AG09319 (cell line): Measurements from ENCODE around the gene CCDC71L.
"Not testable (repeated sequence)": the region's sequence is repeated elsewhere in the genome, so short reads cannot be mapped to it uniquely, and the experiment has no call there.

Experiments used
- DNase-seq: peaks from one replicate; pipeline ENCODE4 v3.0.0-alpha.2; 2010; ENCODE audit warnings: low read depth; ENCODE audit errors: extremely low read depth
- CTCF ChIP-seq: IDR thresholded peaks from 2 replicates; pipeline ENCODE4 v1.5.1; 2011; ENCODE audit warnings: low read depth, mild to moderate bottlenecking, inconsistent platforms, low read length, moderate library complexity

Gene CCDC71L

DNA sequence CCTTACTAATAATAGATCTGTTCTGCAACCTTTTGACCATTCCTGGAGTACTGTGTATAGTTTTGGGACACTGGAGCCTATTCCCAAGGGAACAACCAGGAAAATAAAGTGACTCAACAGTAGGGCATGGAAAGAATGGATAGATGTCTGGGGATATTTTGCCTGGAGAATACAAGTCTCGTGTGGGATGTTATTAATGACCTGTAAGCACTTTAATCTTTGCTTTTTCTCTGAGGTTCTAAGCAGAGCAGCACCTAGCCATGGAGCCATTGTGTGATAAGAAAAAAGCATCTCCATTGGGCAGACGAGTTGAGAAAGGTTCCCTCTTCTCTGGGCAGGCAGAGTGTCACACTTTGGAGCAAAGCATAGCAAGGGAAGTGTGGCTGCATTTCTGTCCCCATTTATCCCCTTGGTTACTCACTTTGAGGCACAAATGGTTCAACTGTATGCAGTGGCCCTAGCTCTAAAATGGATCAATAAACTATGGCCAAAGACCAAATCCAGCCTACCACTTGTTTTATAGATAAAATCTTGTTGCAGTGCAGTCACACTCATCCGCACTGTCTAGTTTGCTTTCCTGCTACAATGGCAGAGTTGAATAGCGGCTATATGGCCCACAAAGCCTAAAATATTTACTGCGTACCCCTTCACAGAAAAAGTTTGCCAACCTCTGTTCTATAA lies 21.0 kb upstream of the CCDC71L start:
- TF ChIP-seq CTCF: no peak
- DNase-seq: no peak

DNA sequence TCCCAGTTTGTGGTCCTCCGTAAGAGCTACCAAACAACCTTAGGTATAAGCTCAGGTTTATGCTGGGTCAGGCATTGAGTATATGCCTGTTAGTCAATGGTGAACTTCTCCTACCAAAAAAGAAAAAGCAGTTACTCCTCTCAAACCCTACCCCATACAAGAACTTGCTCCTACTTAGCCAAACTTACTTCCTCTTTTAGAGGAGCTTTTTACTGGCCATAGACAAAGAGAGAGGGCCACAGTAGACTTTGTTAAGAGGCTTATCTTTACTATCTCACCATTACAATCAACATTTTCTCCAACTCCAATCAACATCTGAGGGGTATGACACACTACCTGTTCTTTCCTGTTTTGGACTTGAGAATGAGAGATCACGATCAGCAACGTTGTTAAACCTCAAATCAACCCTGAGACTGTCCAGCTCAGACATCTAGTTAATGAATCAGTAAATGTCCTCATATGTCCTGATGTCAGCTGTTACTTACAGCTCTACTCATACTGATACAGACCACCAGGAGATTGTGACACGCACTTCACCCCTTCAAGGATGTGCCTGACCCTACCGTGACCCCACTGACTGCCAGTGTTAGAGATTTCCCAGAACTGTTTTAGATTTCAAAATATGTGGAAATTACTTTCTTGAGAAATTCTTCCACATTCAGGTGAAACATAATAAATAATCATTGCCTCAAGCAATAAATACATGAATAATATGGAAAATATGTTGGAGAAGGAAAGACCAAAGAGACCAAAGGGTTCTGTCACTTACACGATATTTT lies 18.4 kb upstream of the CCDC71L start:
- no peak for TF ChIP-seq CTCF
- no peak for DNase-seq

DNA sequence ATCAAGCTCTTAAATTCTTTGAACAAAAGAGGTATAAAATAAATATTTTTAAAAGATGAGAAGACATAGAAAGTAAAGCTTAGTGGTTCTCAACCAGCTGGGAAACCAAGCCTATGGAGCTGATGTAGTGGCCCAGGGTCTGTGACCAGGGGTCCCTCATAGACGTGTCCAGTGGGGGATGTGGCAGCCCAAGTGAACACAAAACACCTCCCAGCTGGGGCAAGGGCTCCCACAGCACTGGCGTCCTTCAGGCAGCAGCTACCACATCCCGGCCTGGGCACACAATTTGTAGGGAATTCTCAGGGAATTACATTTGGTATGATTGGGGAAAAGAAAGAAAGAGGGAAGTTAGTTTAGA lies 17.8 kb upstream of the CCDC71L start:
- TF ChIP-seq CTCF: no peak
- DNase-seq: no peak

DNA sequence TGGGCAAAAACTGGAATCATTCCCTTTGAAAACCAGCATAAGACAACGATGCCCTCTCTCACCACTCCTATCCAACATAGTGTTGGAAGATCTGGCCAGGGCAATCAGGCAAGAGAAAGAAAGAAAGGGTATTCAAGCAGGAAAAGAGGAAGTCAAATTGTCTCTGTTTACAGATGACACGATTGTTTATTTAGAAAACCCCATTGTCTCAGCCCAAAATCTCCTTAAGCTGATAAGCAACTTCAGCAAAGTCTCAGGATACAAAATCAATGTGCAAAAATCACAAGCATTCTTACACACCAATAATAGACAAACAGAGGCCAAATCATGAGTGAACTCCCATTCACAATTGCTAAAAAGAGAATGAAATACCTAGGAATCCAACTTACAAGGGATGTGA lies 15.5 kb upstream of the CCDC71L start:
- not testable (repeated sequence) for DNase-seq

DNA sequence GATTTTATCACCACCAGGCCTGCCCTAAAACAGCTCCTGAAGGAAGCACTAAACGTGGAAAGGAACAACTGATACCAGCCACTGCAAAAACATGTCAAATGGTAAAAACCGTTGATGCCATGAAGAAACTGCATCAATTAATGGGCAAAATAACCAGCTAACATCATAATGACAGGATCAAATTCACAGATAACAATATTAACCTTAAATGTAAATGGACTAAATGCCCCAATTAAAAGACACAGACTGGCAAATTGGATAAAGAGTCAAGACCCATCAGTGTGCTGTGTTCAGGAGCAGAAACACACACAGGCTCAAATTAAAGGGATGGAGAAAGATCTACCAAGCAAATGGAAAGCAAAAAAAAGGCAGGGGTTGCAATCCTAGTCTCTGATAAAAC lies 12.7 kb upstream of the CCDC71L start:
- not testable (repeated sequence) for DNase-seq

- not testable (repeated sequence) for DNase-seq
Observed at GRCh38 chr7:106671930-106672329, 11.0 kb upstream of the CCDC71L start.

DNA sequence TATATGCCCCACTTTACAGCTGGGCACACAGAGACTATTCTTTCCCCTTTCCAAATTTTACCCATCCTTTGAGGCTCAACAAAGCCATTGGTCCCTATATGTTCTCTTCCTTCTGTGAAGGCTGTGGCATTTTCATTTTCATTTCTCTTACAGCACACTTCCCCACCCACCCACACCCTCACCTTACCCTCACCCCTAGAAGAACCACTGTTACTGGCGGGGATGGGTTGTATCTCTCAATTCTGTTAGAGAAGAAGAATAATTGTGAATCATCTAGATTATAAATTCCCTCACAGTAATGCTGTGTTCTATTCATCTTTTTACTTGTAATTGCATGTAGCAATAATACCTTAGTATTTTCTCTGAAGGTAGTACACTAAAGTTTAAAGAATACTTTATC lies 10.2 kb upstream of the CCDC71L start:
- TF ChIP-seq CTCF: no peak
- DNase-seq: no peak

DNA sequence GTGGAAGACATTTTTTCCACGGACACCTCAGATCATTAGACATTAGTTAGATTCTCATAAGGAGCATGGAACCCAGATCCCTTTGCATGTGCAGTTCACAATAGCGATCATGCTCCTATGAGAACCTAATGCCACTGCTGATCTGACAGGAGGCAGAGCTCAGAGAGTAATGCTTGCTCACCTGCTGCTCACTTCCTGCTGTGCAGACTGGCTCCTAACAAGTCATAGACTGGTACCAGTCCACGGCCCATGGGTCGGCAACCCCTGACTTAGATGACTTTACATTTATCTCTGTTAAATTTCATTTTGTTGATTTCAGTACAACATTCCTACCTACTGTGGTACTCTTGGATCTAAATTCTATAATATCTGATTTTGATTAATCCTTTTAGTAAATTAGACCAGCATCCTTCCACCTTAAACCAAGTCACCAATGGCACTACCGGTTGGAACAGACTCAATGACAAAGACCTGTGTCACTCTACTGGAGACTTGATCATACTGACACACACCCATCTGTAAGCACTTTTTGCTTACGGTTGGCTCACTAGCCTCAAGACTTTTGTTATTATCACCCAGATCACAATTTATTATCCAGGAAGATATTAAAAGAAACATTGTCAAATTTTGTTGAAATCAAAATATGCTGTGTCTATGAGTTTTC lies 8.0 kb upstream of the CCDC71L start:
- TF ChIP-seq CTCF: no peak

DNA sequence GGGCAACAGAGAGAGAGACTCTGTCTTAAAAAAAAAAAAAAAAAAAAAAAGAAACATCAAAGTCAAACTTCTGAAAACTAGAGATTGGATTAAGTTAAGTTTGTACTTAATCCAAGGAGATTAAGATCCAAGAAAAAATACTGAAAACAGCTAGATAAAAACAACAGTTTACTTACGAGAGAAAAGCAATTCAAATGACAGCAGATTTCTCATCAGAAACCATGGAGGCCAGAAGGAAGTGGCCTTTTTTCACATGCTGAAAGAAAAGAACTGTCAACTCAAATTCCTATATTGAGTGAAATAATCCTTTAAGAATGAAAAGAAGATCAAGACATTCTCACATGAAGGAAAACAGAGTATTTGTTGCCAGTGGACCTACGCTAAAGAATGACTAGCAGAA lies 5.4 kb upstream of the CCDC71L start:
- DNase-seq: no peak
- no peak for TF ChIP-seq CTCF

More for the DNA sequence above, 8.0 kb upstream of the CCDC71L start:
- DNase-seq: no peak
